Umbilical cord (tissue), 2 donors: ENCODE data around the gene EIF5A2. TPM values are rescaled to one million over a fixed set of nuclear protein-coding genes. Genes with fewer than 3 reads are reported as not detected.

Source experiments
- DNase-seq: peaks from one replicate; pipeline ENCODE4 v3.0.0-alpha.2; 2015; ENCODE audit warnings: low spot score
- total RNA-seq: library from RNA; depleted of rRNA; stranded (reverse); fragments of >200 nt; gene quantifications from one replicate; pipeline ENCODE4 v1.2.3, GENCODE V29; 2014; ENCODE audit warnings: low replicate concordance; ENCODE audit not compliant: insufficient read depth

EIF5A2 gene
- total RNA-seq, 1 donor from 2014 or later = 9.6 TPM

GRCh38 chr3:170858599-170858998 is 49.8 kb downstream of the EIF5A2 start:
- DNase-seq = no peak

- DNase-seq = peak; percentile 9
Observed at GRCh38 chr3:170852324-170852723, 56.1 kb downstream of the EIF5A2 start.

- peak; percentile 12 for DNase-seq
Observed at GRCh38 chr3:170848292-170848917, 60.0 kb downstream of the EIF5A2 start.

- no peak for DNase-seq
Observed at GRCh38 chr3:170844377-170844776, 64.1 kb downstream of the EIF5A2 start.

- DNase-seq = no peak
Observed at GRCh38 chr3:170840291-170840859, 68.1 kb downstream of the EIF5A2 start.

GRCh38 chr3:170839518-170840100 is 68.8 kb downstream of the EIF5A2 start:
- no peak for DNase-seq

Other genes starting within 250 kb of the EIF5A2 start
- 30.8 TPM for gene RPL22L1, start 38.4 kb downstream of the EIF5A2 start, total RNA-seq
- 0.72 TPM for gene SLC2A2, start 118.1 kb upstream of the EIF5A2 start, total RNA-seq